Fibroblast of mammary gland (primary cell): ENCODE data around the gene TCTN2.

ENCODE experiments used
- DNase-seq: peaks from one replicate; pipeline ENCODE4 v3.0.0-alpha.2; 2010; ENCODE audit warnings: low read depth
- H3K4me3 ChIP-seq: 2 replicates; pipeline ENCODE4 v1.5.1; 2011; ENCODE audit warnings: low read depth, mild to moderate bottlenecking, low read length, moderate library complexity; ENCODE audit not compliant: control insufficient read depth
- TF ChIP-seq, protein P1 (sequence below): conservative IDR thresholded peaks from 2 replicates; pipeline ENCODE4 v1.5.1; 2011; ENCODE audit warnings: low read depth, low read length, inconsistent platforms; ENCODE audit not compliant: control insufficient read depth, insufficient read depth

The TCTN2 gene

DNA sequence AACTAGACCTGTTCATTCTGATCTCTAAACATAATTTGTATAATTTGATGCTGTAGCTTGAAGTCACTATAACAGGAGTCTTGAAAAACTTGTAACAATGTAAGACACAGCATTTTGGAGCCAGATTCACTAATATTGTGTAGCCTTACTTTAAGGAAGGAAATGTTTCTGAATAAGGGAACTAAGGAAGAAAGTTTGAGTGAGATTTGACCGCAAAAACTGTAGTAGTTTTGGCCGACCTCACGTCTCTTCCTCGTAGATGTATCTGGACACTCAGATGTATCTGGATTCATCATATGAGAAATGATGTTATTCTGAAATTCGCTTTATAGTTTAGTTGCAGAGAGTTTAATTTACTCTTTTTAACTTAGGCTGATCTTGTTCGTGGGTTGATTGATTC is 77.2 kb downstream of the TCTN2 start:
- no peak overlapping the region for H3K4me3 ChIP-seq
- no peak for DNase-seq
- TF ChIP-seq, protein P1, sequence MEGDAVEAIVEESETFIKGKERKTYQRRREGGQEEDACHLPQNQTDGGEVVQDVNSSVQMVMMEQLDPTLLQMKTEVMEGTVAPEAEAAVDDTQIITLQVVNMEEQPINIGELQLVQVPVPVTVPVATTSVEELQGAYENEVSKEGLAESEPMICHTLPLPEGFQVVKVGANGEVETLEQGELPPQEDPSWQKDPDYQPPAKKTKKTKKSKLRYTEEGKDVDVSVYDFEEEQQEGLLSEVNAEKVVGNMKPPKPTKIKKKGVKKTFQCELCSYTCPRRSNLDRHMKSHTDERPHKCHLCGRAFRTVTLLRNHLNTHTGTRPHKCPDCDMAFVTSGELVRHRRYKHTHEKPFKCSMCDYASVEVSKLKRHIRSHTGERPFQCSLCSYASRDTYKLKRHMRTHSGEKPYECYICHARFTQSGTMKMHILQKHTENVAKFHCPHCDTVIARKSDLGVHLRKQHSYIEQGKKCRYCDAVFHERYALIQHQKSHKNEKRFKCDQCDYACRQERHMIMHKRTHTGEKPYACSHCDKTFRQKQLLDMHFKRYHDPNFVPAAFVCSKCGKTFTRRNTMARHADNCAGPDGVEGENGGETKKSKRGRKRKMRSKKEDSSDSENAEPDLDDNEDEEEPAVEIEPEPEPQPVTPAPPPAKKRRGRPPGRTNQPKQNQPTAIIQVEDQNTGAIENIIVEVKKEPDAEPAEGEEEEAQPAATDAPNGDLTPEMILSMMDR = no peak

DNA sequence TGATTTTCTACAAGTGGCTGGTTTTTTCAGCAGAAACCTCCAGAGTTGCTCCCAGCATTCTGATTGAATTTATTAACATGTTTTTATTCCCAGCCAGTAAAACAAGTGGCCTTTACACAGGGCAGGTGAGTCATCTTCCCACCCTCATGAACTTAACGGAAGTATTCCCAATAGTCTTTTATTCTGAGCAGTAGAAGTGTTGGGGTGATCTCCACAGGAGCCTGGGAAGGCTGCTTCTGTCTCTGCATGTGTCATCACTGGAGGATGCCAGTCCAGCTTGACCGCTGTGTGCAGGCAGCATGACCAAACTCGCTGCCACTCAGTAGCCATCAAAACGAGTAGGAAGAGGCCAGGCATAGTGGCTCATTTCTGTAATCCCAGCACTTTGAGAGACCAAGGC is 77.7 kb downstream of the TCTN2 start:
- TF ChIP-seq, protein P1 = no peak
- DNase-seq = peak; percentile 61
- no peak overlapping the region for H3K4me3 ChIP-seq

DNA sequence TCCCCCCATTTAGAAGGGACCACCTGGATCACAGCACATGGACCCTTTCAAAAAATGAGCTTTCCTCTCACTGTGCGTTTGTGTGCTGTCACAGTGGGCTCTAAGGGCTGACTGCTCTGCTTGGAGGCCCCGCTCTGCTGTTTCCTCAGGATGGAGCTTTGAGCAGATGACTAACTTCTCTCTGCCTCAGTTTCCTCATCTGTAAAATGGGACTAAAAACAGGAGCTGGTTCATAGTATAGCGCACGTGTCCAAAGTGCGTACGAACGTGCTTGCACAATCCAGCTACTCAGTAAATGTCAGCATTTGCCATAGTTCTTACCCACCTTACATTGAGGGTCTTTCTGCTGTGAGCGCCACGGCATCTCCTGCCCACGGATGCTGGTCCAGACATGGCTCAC is 78.4 kb downstream of the TCTN2 start:
- H3K4me3 ChIP-seq = no peak overlapping the region
- no peak for DNase-seq
- TF ChIP-seq, protein P1 = no peak

DNA sequence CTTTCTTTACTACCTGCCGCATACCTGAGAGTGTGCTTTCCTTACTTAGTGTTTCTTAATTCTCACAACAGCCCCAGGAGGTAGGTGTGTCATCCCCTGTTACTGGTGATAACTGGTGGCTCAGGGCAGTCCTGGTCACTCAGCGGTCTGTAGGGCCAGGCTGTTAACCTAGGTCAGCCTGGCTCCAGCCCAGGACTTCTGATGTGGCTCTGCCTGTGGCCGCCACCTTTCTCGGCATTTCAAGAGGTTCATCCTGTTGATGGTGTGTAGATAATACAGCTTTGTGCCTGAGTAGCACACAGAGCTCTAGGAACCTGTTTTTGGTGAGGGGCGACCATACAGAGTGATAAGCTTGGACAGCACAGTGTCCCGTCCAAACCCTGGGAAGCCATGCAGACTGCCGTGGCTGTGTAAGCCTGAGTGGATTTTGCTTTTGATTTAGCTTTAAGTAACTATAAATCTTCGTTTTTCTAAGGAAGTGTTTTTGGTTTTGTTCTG is 79.3 kb downstream of the TCTN2 start:
- TF ChIP-seq, protein P1 = no peak
- no peak overlapping the region for H3K4me3 ChIP-seq
- no peak for DNase-seq

DNA sequence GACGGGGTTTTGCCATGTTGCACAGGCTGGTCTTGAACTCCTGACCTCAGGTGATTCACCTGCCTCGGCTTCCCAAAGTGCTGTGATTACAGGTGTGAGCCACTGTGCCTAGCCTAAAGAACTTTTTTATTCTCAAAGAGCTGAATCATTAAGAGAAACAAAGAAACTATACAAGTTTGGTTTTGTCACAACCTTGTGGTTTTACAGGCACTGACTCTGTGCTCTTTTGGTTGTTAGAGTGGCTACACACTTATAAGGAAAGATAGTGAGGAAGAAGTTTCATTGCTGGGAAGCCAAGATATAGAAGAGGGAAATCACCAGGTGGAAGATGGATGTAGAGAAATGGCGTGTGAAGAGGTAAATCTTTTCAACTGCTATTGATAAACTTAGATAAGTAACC is 81.1 kb downstream of the TCTN2 start:
- TF ChIP-seq, protein P1 = no peak
- no peak for DNase-seq

DNA sequence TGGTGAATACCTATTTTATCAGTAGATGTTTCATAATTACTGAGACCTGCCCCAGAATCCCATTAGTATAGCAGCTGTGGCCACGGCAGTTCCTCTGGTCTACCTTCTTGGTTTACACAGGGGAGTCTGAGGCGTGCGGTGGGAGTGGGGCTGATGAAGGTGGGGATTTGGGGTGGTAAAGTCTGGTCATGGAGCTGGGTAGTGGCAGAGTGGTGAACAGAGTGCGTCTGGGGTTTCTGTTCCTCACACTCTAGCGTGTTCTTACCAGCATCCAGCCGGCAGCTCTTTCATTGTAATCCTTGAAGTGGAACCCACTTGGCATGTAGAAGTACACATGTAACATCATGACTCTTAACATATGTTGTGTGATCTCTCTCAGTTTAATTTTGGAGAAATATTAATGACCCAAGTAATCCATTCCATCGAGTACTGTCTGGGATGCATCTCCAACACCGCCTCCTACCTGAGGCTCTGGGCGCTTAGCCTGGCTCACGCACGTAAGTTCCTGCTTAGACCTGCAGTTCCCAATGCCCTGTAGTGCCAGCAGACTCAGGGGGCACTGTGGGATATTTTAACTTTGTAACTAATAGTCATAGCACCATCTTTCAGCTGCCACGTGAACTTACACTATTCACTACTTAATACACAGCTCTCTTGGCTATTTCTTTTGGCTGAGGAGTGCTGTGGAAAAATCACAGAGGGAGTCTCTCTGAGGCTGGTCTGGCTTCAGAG is 83.3 kb downstream of the TCTN2 start:
- TF ChIP-seq, protein P1 = no peak
- DNase-seq = no peak
- H3K4me3 ChIP-seq = no peak overlapping the region

More for the DNA sequence above, 81.1 kb downstream of the TCTN2 start:
- H3K4me3 ChIP-seq = no peak overlapping the region
